Transverse colon (tissue), 3 donors: ENCODE data around the gene RALGAPA1.

Experiments used
- CTCF ChIP-seq, 5 experiments: fragments of 200-600 bp in 3 of 5; fragments of 450-650 bp in 2 of 5; sonication (generic) in 3 of 5; IDR thresholded peaks; 1 replicate in 2 of 5; 2 replicates in 3 of 5; pipeline ENCODE4 v1.5.1; 2016 to 2017; ENCODE audit warnings: antibody characterized with exemption in 5 of 5, inconsistent platforms in 3 of 5, mild to moderate bottlenecking in 2 of 5, moderate library complexity in 1 of 5
- EP300 ChIP-seq: sonication (generic); formaldehyde crosslinking; IDR thresholded peaks from one replicate; pipeline ENCODE4 v1.6.1; 2017; ENCODE audit warnings: antibody characterized with exemption, low read depth

- TF ChIP-seq CTCF (IDR thresholded peaks at IDR 0.05) (no peak), EP300 (no peak)
Measured at GRCh38 chr14:35578639-35579038, 230.5 kb downstream of the RALGAPA1 start.
